NCI-H748 treated with DMSO at 0.1 percent for 48 hours (cell line): ENCODE measurements around the gene DISC1.

Source experiments
- DNase-seq: peaks from one replicate; lab custom pipeline; 2025; lab: John Stamatoyannopoulos, UW

DISC1 gene

GRCh38 chr1:232012773-232013386 lies 386.3 kb downstream of the DISC1 start:
- no peak for DNase-seq

- DNase-seq: no peak
Observed at GRCh38 chr1:232014941-232015340, 388.4 kb downstream of the DISC1 start.

GRCh38 chr1:232016616-232017015 lies 390.0 kb downstream of the DISC1 start:
- DNase-seq: no peak

GRCh38 chr1:232017057-232017456 lies 390.5 kb downstream of the DISC1 start:
- no peak for DNase-seq

GRCh38 chr1:232017759-232018158 lies 391.2 kb downstream of the DISC1 start:
- no peak for DNase-seq

GRCh38 chr1:232018231-232019025 lies 391.8 kb downstream of the DISC1 start:
- DNase-seq: no peak

- DNase-seq: no peak
Observed at GRCh38 chr1:232019026-232019340, 392.4 kb downstream of the DISC1 start.

- DNase-seq: no peak
Observed at GRCh38 chr1:232020352-232020751, 393.8 kb downstream of the DISC1 start.

GRCh38 chr1:232029315-232029714 lies 402.7 kb downstream of the DISC1 start:
- DNase-seq: no peak

GRCh38 chr1:232031156-232031555 lies 404.6 kb downstream of the DISC1 start:
- DNase-seq: no peak

GRCh38 chr1:232033285-232033684 lies 406.7 kb downstream of the DISC1 start:
- DNase-seq: peak; percentile 38

GRCh38 chr1:232034556-232034955 lies 408.0 kb downstream of the DISC1 start:
- DNase-seq: no peak

GRCh38 chr1:232036181-232036933 lies 409.8 kb downstream of the DISC1 start:
- no peak for DNase-seq

- DNase-seq: no peak
Observed at GRCh38 chr1:232037774-232038388, 411.3 kb downstream of the DISC1 start.

GRCh38 chr1:232038706-232039677 lies 412.4 kb downstream of the DISC1 start:
- no peak for DNase-seq

GRCh38 chr1:232040260-232040659 lies 413.7 kb downstream of the DISC1 start:
- no peak for DNase-seq

- DNase-seq: no peak
Observed at GRCh38 chr1:232044728-232045127, 418.1 kb downstream of the DISC1 start.

- DNase-seq: no peak
Observed at GRCh38 chr1:232045139-232045994, 418.8 kb downstream of the DISC1 start.

- DNase-seq: no peak
Observed at GRCh38 chr1:232046451-232047306, 420.1 kb downstream of the DISC1 start.

- DNase-seq: no peak
Observed at GRCh38 chr1:232047473-232047872, 420.9 kb downstream of the DISC1 start.
